Activated CD8-positive, alpha-beta memory T cell treated with anti-CD3 and anti-CD28 coated beads, Interleukin-2, amount 50 U/mL, for 4 hours (primary cell): Measurements from ENCODE around the gene SLC7A6.

Experiments used
- DNase-seq: peaks from one replicate; pipeline ENCODE4 v3.0.0-alpha.2; 2020

SLC7A6 gene

DNA sequence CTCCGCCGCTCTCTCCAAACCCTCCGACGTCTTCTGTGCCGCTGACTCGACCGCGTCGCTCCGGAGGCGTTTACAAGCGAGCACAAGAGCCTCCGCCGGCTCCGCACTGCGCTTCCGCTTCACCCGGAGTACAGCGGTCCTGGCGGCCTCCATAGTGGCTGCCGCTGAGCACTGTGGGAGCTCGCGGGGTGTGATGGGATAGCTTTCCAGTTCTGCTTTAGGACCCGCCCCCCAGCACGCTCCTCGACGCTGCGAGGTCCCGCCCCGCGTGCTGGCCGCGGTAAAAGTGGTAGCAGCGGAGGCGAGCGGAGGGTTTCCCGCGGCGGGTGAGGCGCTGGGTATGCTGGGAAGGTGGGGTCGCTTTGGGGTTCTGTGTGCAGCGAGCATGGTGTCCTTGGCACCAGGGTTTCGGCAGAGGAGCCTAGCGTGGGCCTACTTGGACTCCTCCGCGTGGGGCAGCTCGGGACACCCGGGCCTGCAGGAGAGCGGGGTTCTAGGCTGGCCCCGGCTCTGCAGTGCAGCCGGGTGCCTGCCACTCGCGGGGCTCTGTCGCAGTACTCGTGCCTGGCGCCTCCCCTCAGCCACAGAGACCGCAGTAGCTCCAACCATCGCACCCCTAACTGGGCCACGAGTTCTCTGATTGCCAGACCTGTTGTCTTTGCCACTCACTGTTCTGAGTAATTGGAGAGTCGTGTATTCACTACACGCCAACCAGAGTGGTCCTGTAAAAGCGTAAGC is 46.6 kb downstream of the SLC7A6 start, which contains the start of the genes PRMT7 and SLC7A6OS:
TSS of gene PRMT7 (plus strand) at position 246 of the 738 bp plus-strand sequence. CDS start 4,961 bp downstream, outside the sequence.
TSS of gene SLC7A6OS (minus strand) at position 173 of the 738 bp plus-strand sequence. CDS start at position 153, 20 bp downstream.
- peak; percentile 89 for DNase-seq

DNA sequence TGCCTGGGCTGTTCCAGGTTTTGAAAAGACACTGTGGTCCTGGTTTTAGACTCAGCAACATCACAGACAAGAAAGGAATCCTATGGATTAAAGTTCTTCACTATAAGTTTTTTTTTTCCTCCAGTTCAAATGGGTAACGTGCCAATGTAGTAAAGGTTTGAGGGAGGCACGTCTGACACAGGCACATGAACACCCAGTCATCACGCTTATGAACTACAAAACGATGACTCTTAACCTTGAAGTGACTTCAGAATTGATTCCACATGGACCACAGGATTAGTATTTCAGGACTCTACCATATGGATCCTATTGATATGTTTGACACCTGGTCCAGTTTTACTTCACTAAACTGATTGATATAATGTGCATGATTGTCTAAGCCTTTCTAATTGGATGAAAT is 48.8 kb downstream of the SLC7A6 start:
- DNase-seq, result no peak

DNA sequence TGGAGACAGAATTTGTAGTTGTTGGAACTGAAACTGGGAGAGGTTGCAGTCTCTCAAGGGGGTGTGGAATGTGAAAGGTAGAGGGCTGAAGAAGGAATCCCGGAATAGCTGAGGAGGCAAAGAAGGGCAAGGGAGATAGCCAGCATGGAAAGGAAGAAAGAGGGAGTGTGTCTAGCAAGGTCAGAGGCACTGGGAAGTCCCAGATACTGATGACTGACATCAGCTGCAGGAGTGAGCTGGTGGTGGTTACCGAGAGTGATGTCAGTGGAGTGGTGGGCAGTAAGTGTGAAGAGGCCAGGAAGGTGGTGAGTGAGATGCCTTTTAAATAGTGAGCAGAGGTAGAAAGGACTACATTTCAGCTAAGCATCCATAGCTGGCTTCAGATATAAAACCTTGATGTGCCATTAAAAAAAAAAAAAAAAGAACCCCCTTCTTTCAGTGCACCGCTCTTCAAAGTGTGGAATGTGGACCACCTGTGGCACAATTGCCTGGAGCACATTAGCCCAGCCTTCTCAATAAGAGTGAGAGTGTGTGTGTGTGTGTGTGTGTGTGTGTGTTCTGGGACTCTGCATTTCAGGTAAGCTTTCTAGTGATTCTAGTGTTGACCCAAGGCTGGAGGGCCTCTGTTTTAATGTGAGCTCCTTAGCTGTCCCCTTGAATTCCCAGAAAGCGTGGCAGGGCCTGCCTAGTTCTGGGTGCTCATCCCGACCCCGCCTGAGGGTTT is 55.0 kb downstream of the SLC7A6 start:
- no peak for DNase-seq

DNA sequence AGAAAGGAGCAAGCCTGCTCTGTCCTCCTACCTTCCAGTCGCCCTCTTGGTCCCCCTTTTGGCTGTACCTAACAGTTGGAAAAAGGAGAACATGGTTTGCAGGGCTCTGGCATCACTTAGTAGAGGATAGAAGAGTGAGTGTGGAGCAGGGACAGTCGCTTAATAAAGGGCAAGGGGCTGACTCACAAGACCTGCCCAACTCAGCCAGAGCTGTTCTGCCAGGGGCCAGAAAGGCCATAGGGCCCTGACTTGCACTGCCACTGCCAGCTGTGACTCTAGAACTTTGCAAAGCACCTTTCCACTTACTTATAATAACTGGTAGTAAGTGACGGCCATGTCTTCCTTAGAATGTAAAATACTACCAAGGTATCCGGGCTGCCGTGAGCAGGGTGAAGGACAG is 60.0 kb downstream of the SLC7A6 start:
- no peak for DNase-seq

DNA sequence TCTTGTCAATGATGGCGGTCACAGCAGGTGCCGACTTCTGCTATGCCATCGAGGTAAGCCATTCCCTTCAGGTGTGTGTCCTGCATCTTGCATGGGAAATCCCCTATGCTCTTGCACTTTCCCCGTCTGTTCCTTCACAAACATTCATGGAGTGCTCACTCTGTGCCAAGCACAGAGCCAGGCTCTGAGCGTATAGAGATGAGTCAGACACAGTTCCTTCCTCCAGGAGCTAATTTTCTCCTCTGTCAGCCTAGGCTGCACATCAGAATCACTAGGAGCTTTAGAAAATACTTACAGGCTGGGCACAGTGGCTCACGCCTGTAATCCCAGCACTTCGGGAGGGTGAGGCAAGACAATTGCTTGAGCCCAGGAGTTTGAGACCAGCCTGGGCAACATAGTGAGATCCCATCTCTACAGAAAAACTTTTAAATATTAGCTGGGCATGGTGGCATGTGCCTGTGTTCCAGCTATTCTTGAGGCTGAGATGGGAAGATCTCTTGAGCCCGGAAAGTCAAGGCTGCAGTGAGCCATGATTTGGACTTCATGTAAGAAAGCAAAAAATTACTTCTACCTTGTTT is 60.5 kb downstream of the SLC7A6 start:
- DNase-seq, result no peak

DNA sequence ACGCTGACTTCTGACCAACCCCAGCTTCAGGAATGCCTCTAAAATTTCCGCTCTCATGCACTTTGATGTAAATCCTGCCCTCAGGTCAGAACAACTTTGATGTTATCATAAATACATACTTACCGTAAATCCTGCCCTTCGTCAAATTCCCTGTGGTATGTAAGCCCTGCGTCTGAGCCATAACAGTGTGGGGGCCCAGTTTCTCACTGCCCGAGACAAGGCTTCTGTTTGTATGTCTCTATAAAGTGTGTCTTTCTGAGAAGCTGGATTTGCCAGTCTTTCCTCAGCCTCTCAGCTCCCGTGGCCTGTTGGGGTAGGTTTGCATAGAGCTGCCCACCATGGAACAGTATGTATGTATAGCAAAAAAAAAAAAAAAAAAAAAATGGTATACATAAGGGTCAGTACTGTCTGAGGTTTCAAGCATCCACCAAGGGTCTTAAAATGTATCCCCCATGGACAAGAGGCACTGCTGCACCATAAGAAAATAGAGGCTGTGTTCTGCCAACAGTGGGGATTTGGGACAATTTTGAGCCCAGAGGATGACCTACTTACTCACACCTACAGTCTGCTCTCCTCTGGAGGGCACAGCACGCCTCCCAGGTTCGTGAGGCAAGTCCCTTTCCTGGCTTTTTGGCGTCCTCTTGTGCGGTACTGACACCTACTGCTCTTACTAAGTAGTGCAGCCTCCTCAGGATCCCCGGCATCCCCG is 64.0 kb downstream of the SLC7A6 start:
- DNase-seq, result peak; percentile 75

DNA sequence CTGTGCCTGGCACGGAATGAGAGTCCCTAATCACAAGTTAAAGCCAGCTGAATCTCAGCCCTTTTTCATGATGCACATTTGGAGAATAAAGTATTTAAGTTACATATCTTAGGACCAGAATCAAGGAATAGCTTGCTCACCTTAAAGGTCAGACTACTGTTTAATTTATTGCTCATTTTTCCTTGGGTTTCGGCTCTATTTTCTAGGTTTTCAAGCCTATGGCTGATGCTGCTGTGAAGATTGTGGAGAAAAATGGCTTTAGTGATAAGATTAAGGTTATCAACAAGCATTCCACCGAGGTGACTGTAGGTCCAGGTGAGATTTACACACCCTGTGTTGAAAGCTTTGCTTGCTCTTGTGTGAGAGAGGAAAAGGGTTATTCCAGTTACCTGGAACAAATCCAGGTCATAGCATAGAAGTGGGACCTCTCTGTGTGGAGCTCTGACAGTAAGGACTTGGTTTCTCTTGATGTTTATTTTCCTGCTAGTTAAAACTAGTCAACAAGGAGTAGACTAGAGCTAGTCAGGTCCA is 64.6 kb downstream of the SLC7A6 start:
- no peak for DNase-seq

DNA sequence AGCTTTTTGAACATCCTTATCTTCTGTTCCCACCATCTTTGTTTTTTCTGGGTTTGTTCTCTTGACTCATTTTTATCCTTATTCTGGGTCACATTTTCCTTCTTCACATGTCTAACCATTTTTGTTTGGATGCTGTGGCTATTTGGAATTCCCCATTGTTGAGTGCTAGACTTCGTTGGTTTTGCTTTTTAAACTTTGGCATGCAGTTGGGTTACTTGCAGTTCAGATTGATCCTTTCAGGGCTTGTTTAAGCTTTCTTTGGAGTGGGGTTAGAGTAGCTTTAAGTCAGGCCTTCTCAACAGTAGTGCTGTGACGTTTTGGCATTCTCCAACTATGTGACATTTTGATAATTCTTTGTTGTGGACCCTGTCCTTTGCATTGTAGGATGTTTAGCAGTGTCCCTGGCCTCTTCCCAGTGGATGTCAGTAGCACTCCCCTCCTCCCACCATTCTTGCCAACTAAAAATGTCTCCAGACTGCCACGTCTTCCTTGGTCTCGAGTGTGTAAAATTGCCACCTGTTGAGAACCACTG is 67.6 kb downstream of the SLC7A6 start:
- no peak for DNase-seq

DNA sequence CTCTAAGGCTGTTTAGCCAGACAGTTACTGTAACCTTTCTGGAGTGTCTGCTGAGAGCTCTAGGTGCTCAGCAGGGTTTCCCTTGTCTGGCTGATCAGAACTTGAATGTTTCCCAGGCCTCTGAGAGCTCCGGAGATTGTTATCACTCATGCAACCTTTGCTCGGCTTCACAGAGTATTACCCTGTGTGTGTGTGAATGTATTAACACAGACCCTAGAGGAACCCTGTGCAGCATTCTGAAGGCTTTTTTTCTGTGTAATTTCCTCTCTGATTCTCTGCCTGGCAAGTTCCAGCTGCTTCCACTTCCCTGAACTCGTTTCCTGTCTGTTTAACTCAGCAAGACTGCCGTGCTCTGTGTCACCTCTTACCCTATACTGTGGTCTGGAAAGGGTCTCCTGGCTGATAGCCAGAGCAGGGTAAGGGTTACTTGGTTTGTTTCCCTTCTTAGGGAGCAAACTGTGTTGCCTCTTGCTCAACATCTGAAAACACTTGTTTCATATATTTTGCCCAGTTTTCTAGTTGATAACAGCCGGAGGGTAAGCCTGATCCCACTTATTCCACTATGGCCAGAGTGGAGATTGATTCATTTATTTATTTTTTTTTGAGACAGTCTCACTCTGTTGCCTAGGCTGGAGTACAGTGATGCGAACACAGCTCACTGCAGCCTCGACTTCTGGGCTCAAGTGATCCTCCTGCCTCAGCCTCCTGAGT is 68.2 kb downstream of the SLC7A6 start:
- DNase-seq, result no peak

DNA sequence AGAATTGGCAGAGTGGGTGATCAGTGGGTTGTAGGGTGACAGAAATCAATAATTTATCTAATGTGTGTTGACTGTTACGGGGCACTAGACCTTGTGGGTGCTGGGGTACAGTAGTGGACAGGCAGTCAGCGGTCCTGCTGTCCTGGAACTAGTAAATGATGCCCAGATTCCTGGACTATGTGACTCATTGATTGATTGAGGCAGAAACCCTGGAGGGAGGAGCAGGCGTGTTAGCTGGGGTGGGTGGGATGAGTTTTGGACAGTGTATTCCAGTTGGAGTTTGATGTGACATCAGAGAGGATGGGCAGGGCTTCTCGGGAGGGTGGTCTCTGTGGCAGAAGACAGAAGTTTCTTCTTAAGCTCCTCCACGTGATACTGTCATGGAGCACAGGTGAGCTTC is 70.8 kb downstream of the SLC7A6 start:
- DNase-seq, result no peak

DNA sequence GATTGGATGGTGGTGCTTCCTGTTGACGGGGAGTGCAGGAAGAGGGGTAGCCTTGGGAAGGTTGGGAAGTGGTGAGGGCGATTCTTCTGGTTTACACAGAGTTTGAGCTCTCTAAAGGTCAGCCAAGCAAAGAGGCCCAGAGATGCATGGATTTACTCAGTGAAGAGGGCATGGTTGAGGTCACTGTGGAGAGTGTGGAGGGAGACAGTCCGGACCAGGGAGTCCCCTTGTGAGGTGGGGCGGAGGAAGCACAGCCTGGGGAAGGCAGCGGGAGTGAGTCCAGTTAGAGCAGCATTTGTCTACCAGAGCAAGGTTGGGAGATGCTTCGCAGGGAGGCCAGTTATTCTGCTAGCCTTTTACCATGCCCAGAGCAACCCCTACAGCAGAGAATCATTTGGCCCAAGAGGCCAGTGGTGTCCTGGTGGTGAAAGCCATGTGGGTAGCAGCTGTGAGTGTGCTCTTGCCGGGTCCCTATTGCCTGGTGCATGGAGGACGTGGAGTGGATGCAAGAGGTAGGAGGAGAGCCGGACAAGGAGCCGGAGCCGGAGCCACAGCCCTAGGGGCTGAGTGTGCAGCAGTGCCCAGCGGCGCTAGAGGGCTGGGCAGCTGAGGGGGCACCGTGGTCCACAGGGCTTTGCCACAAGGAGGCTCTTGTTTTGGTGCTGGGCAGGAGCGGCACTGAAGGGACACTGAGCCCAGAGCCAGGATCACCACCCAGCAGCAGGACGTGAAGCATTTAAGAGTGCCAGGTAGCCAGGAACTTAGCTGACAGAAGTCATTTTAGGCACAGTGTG is 74.2 kb downstream of the SLC7A6 start:
- no peak for DNase-seq

DNA sequence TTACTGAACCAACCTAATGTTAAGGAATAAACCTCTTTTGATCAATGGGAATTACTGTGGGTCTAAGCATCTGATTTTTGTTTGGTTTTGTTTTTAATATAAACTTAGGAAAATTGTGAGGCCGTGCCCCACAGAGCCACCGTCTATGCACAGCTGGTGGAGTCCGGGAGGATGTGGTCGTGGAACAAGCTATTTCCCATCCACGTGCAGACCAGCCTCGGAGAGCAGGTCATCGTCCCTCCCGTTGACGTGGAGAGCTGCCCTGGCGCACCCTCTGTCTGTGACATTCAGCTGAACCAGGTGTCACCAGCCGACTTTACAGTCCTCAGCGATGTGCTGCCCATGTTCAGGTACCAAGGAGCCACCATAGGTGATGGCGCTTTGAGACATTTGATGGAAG is 74.9 kb downstream of the SLC7A6 start:
- DNase-seq, result no peak

DNA sequence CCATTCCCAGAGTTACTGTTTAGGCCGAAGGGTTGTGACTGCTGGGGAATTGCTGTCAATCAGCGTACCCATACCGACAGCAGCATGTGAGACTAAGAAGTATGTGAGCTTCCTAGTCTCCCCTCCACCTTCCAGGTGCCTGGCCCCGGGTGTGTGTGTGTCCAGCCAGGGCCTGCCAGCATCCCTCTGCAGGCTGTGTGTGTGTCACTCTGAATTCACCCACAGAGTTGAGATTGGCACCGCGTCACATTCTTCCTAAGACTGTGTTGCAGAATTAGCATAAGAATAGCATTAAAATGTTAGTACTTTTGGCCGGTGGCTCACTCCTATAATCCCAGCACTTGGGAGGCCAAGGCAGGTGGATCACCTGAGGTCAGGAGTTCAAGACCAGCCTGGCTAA is 78.3 kb downstream of the SLC7A6 start:
- DNase-seq, result no peak

DNA sequence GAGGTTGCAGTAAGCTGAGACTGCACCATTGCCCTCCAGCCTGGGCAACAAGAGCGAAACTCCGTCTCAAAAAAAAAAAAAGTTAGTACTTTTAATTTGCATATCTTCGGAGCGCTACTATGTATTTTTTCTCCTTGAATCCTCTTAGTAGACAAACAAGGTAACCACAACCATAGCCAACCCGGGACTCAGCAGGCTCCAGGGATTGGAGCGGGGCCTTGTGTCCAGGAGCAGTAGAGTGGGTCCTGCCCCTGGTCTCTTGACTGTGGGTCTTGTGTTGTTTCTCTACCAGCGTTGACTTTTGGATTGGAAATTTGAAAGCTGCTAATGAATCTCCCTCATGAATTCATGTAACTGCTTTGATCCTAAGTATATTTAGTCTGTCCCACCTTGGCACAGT is 78.8 kb downstream of the SLC7A6 start:
- DNase-seq, result no peak

DNA sequence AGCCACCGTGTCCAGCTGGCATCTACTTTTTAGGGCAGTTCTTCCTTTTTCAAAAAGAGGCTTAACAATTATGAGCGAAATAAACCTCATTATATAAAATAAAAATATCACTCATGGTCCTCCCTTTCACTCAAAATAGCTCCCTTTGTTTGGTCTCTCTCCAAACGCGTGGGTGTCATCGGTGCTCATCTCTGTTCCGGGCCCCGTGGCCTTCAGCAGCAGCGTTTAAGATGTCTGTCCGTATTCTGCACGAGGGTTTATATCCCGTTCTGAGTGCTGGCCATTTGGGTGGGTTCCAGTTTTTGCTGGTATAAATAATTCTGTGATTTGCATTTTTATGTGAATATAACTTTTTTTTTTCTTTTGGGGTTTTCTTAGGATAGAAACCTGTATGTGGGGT is 79.9 kb downstream of the SLC7A6 start:
- DNase-seq, result no peak

DNA sequence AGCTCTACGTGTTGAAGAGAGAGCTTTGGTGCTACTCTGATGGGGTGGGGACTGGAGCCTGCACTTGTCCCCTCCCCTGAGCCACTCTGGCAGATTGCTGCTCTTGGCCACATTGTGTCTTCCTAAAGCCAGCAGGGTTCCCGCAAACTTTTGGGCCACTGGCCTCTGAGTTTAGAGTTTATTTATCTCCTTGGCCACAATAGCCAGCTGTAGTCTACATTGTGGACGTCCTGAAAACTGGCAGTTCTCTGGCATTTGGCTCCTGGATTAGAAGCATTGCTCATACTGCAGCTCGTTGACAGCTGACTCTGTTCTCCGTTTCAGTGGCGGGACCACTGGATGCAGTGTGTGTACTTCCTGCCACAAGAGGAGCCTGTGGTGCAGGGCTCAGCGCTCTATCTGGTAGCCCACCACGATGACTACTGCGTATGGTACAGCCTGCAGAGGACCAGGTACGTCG is 81.1 kb downstream of the SLC7A6 start:
- DNase-seq, result no peak

DNA sequence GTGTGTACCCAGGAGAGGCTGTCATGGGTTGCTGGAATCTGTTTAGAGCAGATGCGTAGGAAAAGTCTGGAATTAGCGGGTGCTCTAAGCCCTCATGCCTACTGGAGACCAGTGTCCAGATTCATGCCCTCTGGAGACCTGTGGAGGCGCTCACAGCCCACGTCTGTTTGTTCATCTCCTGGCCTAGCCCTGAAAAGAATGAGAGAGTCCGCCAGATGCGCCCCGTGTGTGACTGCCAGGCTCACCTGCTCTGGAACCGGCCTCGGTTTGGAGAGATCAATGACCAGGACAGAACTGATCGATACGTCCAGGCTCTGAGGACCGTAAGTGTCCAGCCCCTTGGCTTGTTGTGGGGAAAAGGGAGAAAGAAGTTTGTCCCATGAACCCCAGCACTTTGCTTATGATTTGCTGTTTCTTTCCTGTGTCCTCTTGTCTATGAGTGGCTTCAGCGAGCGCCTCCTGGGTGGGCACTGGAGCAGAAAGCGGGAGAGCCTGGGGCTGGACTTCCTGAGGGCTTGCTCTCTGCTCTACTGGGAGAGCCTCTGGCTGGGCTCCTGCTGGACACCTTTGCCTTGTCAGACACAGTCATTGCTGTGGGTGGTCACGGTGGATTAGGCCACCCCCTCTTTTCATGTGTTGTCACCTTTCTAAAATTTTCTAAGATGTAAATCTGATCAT is 81.8 kb downstream of the SLC7A6 start:
- DNase-seq, result no peak

DNA sequence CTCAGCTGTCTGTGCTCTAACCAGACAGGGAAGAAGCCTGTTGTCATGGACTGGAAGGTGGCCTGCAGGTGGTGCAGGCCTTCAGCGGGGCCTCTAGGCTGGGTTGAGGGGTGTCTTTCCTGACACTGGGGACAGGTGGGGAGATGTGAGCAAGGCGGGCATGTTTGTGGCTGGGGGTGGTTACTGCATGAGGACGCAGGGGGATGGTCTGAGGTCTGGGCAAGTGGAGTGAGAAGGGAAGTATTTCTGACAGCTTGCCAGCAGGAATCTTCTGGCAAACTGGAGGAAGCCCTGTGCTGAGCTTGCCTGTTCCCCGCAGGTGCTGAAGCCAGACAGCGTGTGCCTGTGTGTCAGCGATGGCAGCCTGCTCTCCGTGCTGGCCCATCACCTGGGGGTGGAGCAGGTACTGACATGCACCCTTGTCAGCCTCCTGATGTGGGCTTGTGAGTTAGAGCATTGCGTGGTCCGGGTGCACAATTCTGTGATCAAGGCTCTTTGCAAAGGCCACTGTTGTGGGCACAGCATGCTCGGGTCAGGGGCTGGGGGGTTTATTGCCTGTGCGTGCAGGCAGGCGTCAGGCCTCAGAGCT is 82.7 kb downstream of the SLC7A6 start:
- no peak for DNase-seq

DNA sequence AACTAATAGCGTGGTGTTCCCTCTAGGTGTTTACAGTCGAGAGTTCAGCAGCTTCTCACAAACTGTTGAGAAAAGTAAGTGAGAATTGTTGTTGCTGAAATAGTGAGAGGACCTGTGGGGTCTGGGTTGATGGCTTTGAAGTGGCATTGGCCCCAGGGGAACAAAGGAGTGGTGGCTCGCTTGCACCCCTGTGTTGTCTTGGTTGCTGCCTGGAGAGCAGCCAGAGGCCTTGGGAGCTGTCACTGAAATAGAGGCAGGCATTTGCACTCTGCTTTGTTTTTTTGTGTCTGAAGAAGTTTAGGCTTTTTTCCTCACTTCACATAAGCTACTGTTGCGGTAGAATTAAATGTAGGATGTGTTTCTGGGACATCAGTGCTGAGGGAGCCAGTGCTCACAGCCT is 83.3 kb downstream of the SLC7A6 start:
- DNase-seq, result no peak
